Adrenal gland (tissue), 12 donors: ENCODE measurements around the gene SBF1. TPM values are rescaled to one million over a fixed set of nuclear protein-coding genes. Genes with fewer than 3 reads are reported as not detected.

Experiments
- DNase-seq, 7 donors: peaks; one replicate each; pipeline ENCODE4 v3.0.0-alpha.2; 2019 to 2020
- H3K27ac ChIP-seq, 5 donors: fragments of 200-600 bp; sonication (generic) in 4 of 5; 1 replicate in 3 of 5; 2 replicates in 2 of 5; pipeline versions ENCODE4 v1.5.1 to v1.8.0; 2016 to 2020; ENCODE audit warnings: mild to moderate bottlenecking in 1 of 5
- H3K27me3 ChIP-seq: fragments of 200-600 bp; 2 replicates; pipeline ENCODE4 v1.8.0; 2021
- H3K36me3 ChIP-seq, 2 donors: fragments of 200-600 bp; replicated peaks in 1 of 2; 1 replicate in 1 of 2; 2 replicates in 1 of 2; pipeline versions ENCODE4 v1.5.1 to v1.8.0; 2018 to 2022
- H3K4me1 ChIP-seq, 2 donors: fragments of 200-600 bp; replicated peaks in 1 of 2; 1 replicate in 1 of 2; 2 replicates in 1 of 2; pipeline versions ENCODE4 v1.5.1 to v1.8.0; 2018 to 2021
- H3K4me3 ChIP-seq, 4 donors: fragments of 200-600 bp; sonication (generic) in 3 of 4; one replicate each; pipeline ENCODE4 v1.5.1; 2016 to 2018
- H3K9me3 ChIP-seq, 3 donors: fragments of 200-600 bp; sonication (generic) in 1 of 3; replicated peaks in 1 of 3; 1 replicate in 2 of 3; 2 replicates in 1 of 3; pipeline versions ENCODE4 v1.5.1 to v1.8.0; 2016 to 2021
- CTCF ChIP-seq, 6 experiments: fragments of 450-650 bp in 4 of 6; fragments of 200-600 bp in 2 of 6; sonication (generic) in 1 of 6; IDR thresholded peaks; 1 replicate in 5 of 6; 2 replicates in 1 of 6; pipeline versions ENCODE4 v1.5.1 to v1.8.0; 2016 to 2021; ENCODE audit warnings: antibody characterized with exemption in 6 of 6, mild to moderate bottlenecking in 2 of 6, moderate library complexity in 1 of 6
- POLR2A ChIP-seq, 2 donors: fragments of 450-650 bp; IDR thresholded peaks; one replicate each; pipeline ENCODE4 v1.6.1; 2017; ENCODE audit warnings: antibody characterized with exemption in 2 of 2, mild to moderate bottlenecking in 2 of 2, moderate library complexity in 1 of 2
- WGBS, 4 donors: extraction: QIAGEN DNeasy Blood & Tissue Kit in 2 of 4; methylation state at CpG; one replicate each; pipeline versions ENCODE4 v1.1.5 to v1.1.7; 2013 to 2017; 5-methylcytosine and 5-hydroxymethylcytosine counted together
- intact Hi-C, 2 donors: fragments of 100-400 bp; cut with DNase I; formaldehyde crosslinking; loops; one replicate each; pipeline versions ENCODE4 v1.14.1 to v1.15.0; 2022 to 2023
- polyA plus RNA-seq, 3 donors: library from polyadenylated mRNA; stranded (reverse); fragments of 200-250 nt in 2 of 3; fragments of 350-450 nt in 1 of 3; fragmentation: Illumina TruSeq in 1 of 3; extraction: RNeasy Lipid Tissue Mini Kit (QIAGEN cat#74804) in 1 of 3; gene quantifications; one replicate each; pipeline ENCODE4 v1.2.3, GENCODE V29; 2013 to 2014
- total RNA-seq, 9 donors: library from RNA; depleted of rRNA in 4 of 9; stranded (reverse); fragments of >200 nt in 4 of 9; fragments of 120-200 nt in 1 of 9; fragmentation: NEBNext Ultra II Directional in 1 of 9; extraction: Animal tissue kit (Norgen Biotek cat#: 25700) in 1 of 9; gene quantifications; one replicate each; pipeline versions ENCODE4 v1.1.0 to v1.2.4, GENCODE V29; 2013 to 2023
- donor health status: healthy with polysubstance abuse.
- donor health status: Bipolar disorder and iron deficiency.
- donor health status: DM: yes; HTN: yes; CAD: no.
- donor health status: DM: no; HTN: no; CAD: no.
- donor health status: DM: no; HTN: no; CAD: no.
- donor health status: DM: yes; HTN: yes; CAD: no.

Gene SBF1
- total and polyA plus RNA-seq, 12 donors = 8.4 to 117 (median 72.9) TPM

- intact Hi-C loops = no loop called here
- DNase-seq = no peak
- Histone ChIP-seq H3K4me3 (no peak overlapping the region), H3K27ac (no peak overlapping the region), H3K27me3 (no peaks in the 10 kb centered on the region), H3K9me3 (no peaks in the 10 kb centered on the region), H3K36me3 (peaks cover 0 to 95% of the 10 kb centered on the region in 2 donors), H3K4me1 (no peaks in the 10 kb centered on the region)
- 87 to 96% (median 92%) methylated on average over 10 to 22 of the region's 22 CpGs for WGBS, 4 donors
- TF ChIP-seq CTCF (IDR thresholded peaks at IDR 0.05) (no peak), POLR2A (IDR thresholded peaks at IDR 0.05) (no peak)
Measured at GRCh38 chr22:50459016-50459415, 15.8 kb downstream of the SBF1 start.

GRCh38 chr22:50456466-50457234 is 18.2 kb downstream of the SBF1 start:
- no peak overlapping the region for H3K4me3 ChIP-seq
- no peaks in the 10 kb centered on the region for H3K9me3 ChIP-seq
- no peaks in the 10 kb centered on the region for H3K27me3 ChIP-seq
- H3K36me3 ChIP-seq = peaks cover 0 to 76% of the 10 kb centered on the region in 2 donors
- no peak overlapping the region for H3K27ac ChIP-seq
- intact Hi-C loops = no loop called here
- no peaks in the 10 kb centered on the region for H3K4me1 ChIP-seq
- 65 to 85% (median 82%) methylated on average over 17 to 34 of the region's 34 CpGs for WGBS, 4 donors
- DNase-seq = peak in 1 of 7 donors; percentile 21
- no peak for TF ChIP-seq CTCF (IDR thresholded peaks at IDR 0.05)
- TF ChIP-seq POLR2A (IDR thresholded peaks at IDR 0.05) = no peak

- intact Hi-C loops = no loop called here
- Histone ChIP-seq H3K27me3 (no peaks in the 10 kb centered on the region), H3K4me3 (no peak overlapping the region), H3K27ac (no peak overlapping the region), H3K4me1 (no peaks in the 10 kb centered on the region), H3K36me3 (peaks cover 0 to 74% of the 10 kb centered on the region in 2 donors), H3K9me3 (no peaks in the 10 kb centered on the region)
- 90 to 95% (median 93%) methylated on average over 2 to 11 of the region's 11 CpGs; no CpG with 5 or more reads in 1 of the 4 donors for WGBS, 4 donors
- DNase-seq = no peak
- TF ChIP-seq POLR2A (IDR thresholded peaks at IDR 0.05) (no peak), CTCF (IDR thresholded peaks at IDR 0.05) (no peak)
Measured at GRCh38 chr22:50456026-50456425, 18.8 kb downstream of the SBF1 start.

- Histone ChIP-seq H3K4me1 (no peaks in the 10 kb centered on the region), H3K27ac (no peak overlapping the region), H3K36me3 (peaks cover 0 to 69% of the 10 kb centered on the region in 2 donors), H3K4me3 (no peak overlapping the region), H3K27me3 (no peaks in the 10 kb centered on the region), H3K9me3 (no peaks in the 10 kb centered on the region)
- 93 to 97% (median 95%) methylated on average over 12 to 18 of the region's 18 CpGs; no CpG with 5 or more reads in 1 of the 4 donors for WGBS, 4 donors
- intact Hi-C loops = no loop called here
- no peak for TF ChIP-seq POLR2A (IDR thresholded peaks at IDR 0.05)
- no peak for TF ChIP-seq CTCF (IDR thresholded peaks at IDR 0.05)
- DNase-seq = no peak
Measured at GRCh38 chr22:50455201-50455600, 19.6 kb downstream of the SBF1 start.
